Measurements from ENCODE around the gene SCMH1. TPM values are rescaled to one million over a fixed set of nuclear protein-coding genes. Genes with fewer than 3 reads are reported as not detected.
"Not testable (repeated sequence)": the region's sequence is repeated elsewhere in the genome, so short reads cannot be mapped to it uniquely, and the experiment has no call there.

SCMH1 gene
- polyA plus RNA-seq, 1 donor from 2014 or later: 23.0 TPM

GRCh38 chr1:41213341-41213740, 28.8 kb downstream of the SCMH1 start:
- no peaks in the 10 kb centered on the region for H3K9me2 ChIP-seq (ENCODE audit: insufficient read depth, low read length)
- no peaks in the 10 kb centered on the region for H3K27me3 ChIP-seq (ENCODE audit: insufficient read depth, low read depth, low read length)
- H3K36me3 ChIP-seq (ENCODE audit: insufficient read depth, low read length): peaks cover 6% of the 10 kb centered on the region
- H3K9me3 ChIP-seq (ENCODE audit: low read length): peaks cover 3% of the 10 kb centered on the region
- H4K20me1 ChIP-seq (ENCODE audit: insufficient read depth): no peaks in the 10 kb centered on the region
- H2AFZ ChIP-seq (ENCODE audit: low read depth, low read length): no peak overlapping the region
- H3K9ac ChIP-seq (ENCODE audit: low read length): no peak overlapping the region
- no peaks in the 10 kb centered on the region for H3F3A ChIP-seq (ENCODE audit: insufficient read depth, low read length, poor library complexity, severe bottlenecking)
- H3K79me2 ChIP-seq (replicated peaks; ENCODE audit: insufficient read depth, low read length): peaks cover 8% of the 10 kb centered on the region
- TF ChIP-seq SMC3 (conservative IDR thresholded peaks at IDR 0.05; ENCODE audit: poor library complexity) (no peak), POLR2AphosphoS5 (IDR thresholded peaks at IDR 0.05) (no peak), CTCF (IDR thresholded peaks at IDR 0.05; ENCODE audit: poor library complexity, severe bottlenecking) (no peak), REST (IDR thresholded peaks at IDR 0.05; ENCODE audit: borderline replicate concordance) (no peak), MXI1 (conservative IDR thresholded peaks at IDR 0.05; ENCODE audit: poor library complexity, severe bottlenecking) (no peak), RAD21 (conservative IDR thresholded peaks at IDR 0.05) (no peak), TAF1 (IDR thresholded peaks at IDR 0.05; ENCODE audit: low read depth) (no peak), EZH2 (IDR thresholded peaks at IDR 0.05; ENCODE audit: borderline replicate concordance, insufficient read depth, low read length, poor library complexity, severe bottlenecking) (no peak), EP300 (conservative IDR thresholded peaks at IDR 0.05; ENCODE audit: poor library complexity, severe bottlenecking) (no peak)
- H3K27ac ChIP-seq (ENCODE audit: low read length): no peak overlapping the region
- H3K4me2 ChIP-seq (ENCODE audit: low read length): no peak overlapping the region
- no peak overlapping the region for H3K4me3 ChIP-seq (ENCODE audit: low read length)

DNA sequence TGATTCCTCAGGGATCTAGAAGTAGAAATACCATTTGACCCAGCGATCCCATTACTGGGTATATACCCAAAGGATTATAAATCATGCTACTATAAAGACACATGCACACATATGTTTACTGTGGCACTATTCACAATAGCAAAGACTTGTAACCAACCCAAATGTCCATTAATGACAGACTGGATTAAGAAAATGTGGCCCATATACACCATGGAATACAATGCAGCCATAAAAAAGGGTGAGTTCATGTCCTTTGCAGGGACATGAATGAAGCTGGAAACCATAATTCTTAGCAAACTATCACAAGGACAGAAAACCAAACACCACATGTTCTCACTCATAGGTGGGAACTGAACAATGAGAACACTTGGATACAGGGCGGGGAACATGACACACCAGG, 30.5 kb downstream of the SCMH1 start:
- H3K27me3 ChIP-seq (ENCODE audit: insufficient read depth, low read depth, low read length); H3K4me3 ChIP-seq (ENCODE audit: low read length); H3K79me2 ChIP-seq (replicated peaks; ENCODE audit: insufficient read depth, low read length); H3K9me2 ChIP-seq (ENCODE audit: insufficient read depth, low read length); H3K9ac ChIP-seq (ENCODE audit: low read length); H3K36me3 ChIP-seq (ENCODE audit: insufficient read depth, low read length); H2AFZ ChIP-seq (ENCODE audit: low read depth, low read length); H3F3A ChIP-seq (ENCODE audit: insufficient read depth, low read length, poor library complexity, severe bottlenecking); H3K9me3 ChIP-seq (ENCODE audit: low read length); H4K20me1 ChIP-seq (ENCODE audit: insufficient read depth); H3K27ac ChIP-seq (ENCODE audit: low read length); H3K4me2 ChIP-seq (ENCODE audit: low read length): not testable (repeated sequence)

DNA sequence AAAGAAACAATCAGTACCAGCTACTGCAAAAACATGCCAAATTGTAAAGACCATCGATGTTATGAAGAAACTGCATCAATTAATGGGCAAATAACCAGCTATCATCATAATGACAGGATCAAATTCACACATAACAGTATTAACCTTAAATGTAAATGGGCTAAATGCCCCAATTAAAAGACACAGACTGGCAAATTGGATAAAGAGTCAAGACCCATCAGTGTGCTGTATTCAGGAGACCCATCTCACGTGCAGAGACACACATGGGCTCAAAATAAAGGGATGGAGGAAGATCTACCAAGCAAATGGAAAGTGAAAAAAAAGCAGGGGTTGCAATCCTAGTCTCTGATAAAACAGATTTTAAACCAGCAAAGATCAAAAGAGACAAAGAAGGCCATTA, 35.1 kb downstream of the SCMH1 start:
- H3K4me3 ChIP-seq (ENCODE audit: low read length); H3K9me2 ChIP-seq (ENCODE audit: insufficient read depth, low read length); H3F3A ChIP-seq (ENCODE audit: insufficient read depth, low read length, poor library complexity, severe bottlenecking); H3K9me3 ChIP-seq (ENCODE audit: low read length); H3K27me3 ChIP-seq (ENCODE audit: insufficient read depth, low read depth, low read length); H3K4me2 ChIP-seq (ENCODE audit: low read length); H2AFZ ChIP-seq (ENCODE audit: low read depth, low read length); H3K36me3 ChIP-seq (ENCODE audit: insufficient read depth, low read length); H4K20me1 ChIP-seq (ENCODE audit: insufficient read depth); H3K9ac ChIP-seq (ENCODE audit: low read length); H3K27ac ChIP-seq (ENCODE audit: low read length); H3K79me2 ChIP-seq (replicated peaks; ENCODE audit: insufficient read depth, low read length): not testable (repeated sequence)

All from neural cell (in vitro differentiated cells).